Caco-2 (cell line): ENCODE measurements around the gene RAB5IF. TPM values are rescaled to one million over a fixed set of nuclear protein-coding genes. Genes with fewer than 3 reads are reported as not detected.

ENCODE experiments used
- BruUV-seq: library from RNA; stranded (reverse); fragments of 400-500 nt; replicated peaks from 2 replicates; lab custom pipeline; 2021; lab: Mats Ljungman, UMichigan
- CTCF ChIA-PET: fragments of 300-600 bp; sonication (Branson Sonifier 250); formaldehyde crosslinking; loops from one replicate; lab custom pipeline; 2022; ENCODE audit warnings: antibody characterized with exemption; lab: Charles Lee
- POLR2A ChIA-PET: fragments of 300-600 bp; sonication (Branson Sonifier 250); formaldehyde crosslinking; loops from one replicate; lab custom pipeline; 2022; ENCODE audit warnings: antibody characterized with exemption; lab: Charles Lee
- DNase-seq, 2 experiments: peaks; one replicate each; pipeline versions ENCODE4 v3.0.0 to v3.0.0-alpha.2; 2020 to 2022
- H3K27me3 ChIP-seq: replicated peaks from 2 replicates; pipeline ENCODE4 v1.6.0; 2011; ENCODE audit warnings: low read length; ENCODE audit not compliant: control insufficient read depth, insufficient read depth
- H3K36me3 ChIP-seq: 2 replicates; pipeline ENCODE4 v1.5.1; 2011; ENCODE audit warnings: low read length; ENCODE audit not compliant: control insufficient read depth, insufficient read depth
- H3K4me1 ChIP-seq: fragments of 250-450 bp; sonication (Bioruptor Pico); 2 replicates; pipeline ENCODE4 v1.5.1; 2020; ENCODE audit warnings: mild to moderate bottlenecking
- H3K4me3 ChIP-seq: 2 replicates; pipeline ENCODE4 v1.5.1; 2011; ENCODE audit warnings: low read depth, mild to moderate bottlenecking, control low read depth, low read length
- H3K9me3 ChIP-seq: fragments of 250-450 bp; sonication (Bioruptor Pico); 2 replicates; pipeline ENCODE4 v1.5.1; 2020; ENCODE audit warnings: mild to moderate bottlenecking, moderate library complexity
- H3K27ac Mint-ChIP-seq: one replicate; pipeline ENCODE4 v1.8.0; 2022; ENCODE audit warnings: mixed read lengths; ENCODE audit not compliant: unreplicated experiment
- H3K27me3 Mint-ChIP-seq: one replicate; pipeline ENCODE4 v1.8.0; 2022; ENCODE audit warnings: mixed read lengths; ENCODE audit not compliant: insufficient read depth, unreplicated experiment
- H3K36me3 Mint-ChIP-seq: one replicate; pipeline ENCODE4 v1.8.0; 2022; ENCODE audit warnings: mild to moderate bottlenecking, mixed read lengths; ENCODE audit not compliant: insufficient read depth, unreplicated experiment
- H3K4me1 Mint-ChIP-seq: one replicate; pipeline ENCODE4 v1.8.0; 2022; ENCODE audit warnings: low read depth, mixed read lengths; ENCODE audit not compliant: unreplicated experiment
- H3K4me3 Mint-ChIP-seq: one replicate; pipeline ENCODE4 v1.8.0; 2022; ENCODE audit warnings: mild to moderate bottlenecking, moderate library complexity, mixed read lengths; ENCODE audit not compliant: unreplicated experiment
- H3K9me3 Mint-ChIP-seq: one replicate; pipeline ENCODE4 v1.8.0; 2022; ENCODE audit warnings: mixed read lengths; ENCODE audit not compliant: unreplicated experiment
- CTCF ChIP-seq, 2 experiments: fragments of 200-600 bp in 1 of 2; IDR thresholded peaks; 1 replicate in 1 of 2; 2 replicates in 1 of 2; pipeline versions ENCODE4 v1.5.1 to v1.8.0; 2011 to 2022; ENCODE audit warnings: antibody characterized with exemption in 1 of 2, control low read depth in 1 of 2, inconsistent platforms in 1 of 2, low read depth in 1 of 2, low read length in 1 of 2, mild to moderate bottlenecking in 1 of 2, moderate library complexity in 1 of 2; ENCODE audit not compliant: insufficient read depth in 1 of 2, severe bottlenecking in 1 of 2, unreplicated experiment in 1 of 2
- intact Hi-C: fragments of 100-400 bp; cut with micrococcal nuclease; formaldehyde crosslinking; loops from one replicate; pipeline ENCODE4 v1.10.0; 2022; ENCODE audit not compliant: unreplicated experiment
- total RNA-seq: library from RNA; stranded (reverse); gene quantifications from 2 replicates; pipeline ENCODE4 v1.2.3, GENCODE V29; 2022

The RAB5IF gene
- total RNA-seq, 1 experiment from 2014 or later = 279 TPM

- intact Hi-C loops = loop anchor here (1.0 to 2.0 kb wide), 2 partner anchors 10 to 16 kb away; no protein-coding TSS in a partner anchor
- Histone ChIP-seq H3K27me3 (no peaks in the 10 kb centered on the region), H3K36me3 (0 out of 2 replicates have a peak, but pooled peaks cover 1% of the 10 kb centered on the region), H3K9me3 (no peaks in the 10 kb centered on the region), H3K4me3 (peak within 1 kb of the TSS; percentile 82), H3K4me1 (peaks cover 29% of the 10 kb centered on the region)
- Mint-ChIP-seq H3K9me3 (no peaks in the 10 kb centered on the region), H3K27me3 (no peaks in the 10 kb centered on the region), H3K4me1 (peaks cover 12% of the 10 kb centered on the region), H3K27ac (peak within 1 kb of the TSS; percentile 63), H3K4me3 (peak within 1 kb of the TSS; percentile 79), H3K36me3 (peaks cover 21% of the 10 kb centered on the region)
- no TSS peak for BruUV-seq
- POLR2A ChIA-PET = interaction anchor here (0.6 to 1.4 kb wide), 16 partner anchors 13 to 1118 kb away, joined by 3 to 16 read pairs (median 5); partner anchors contain the start of genes DSN1 and RAB5IF
- TF ChIP-seq CTCF (IDR thresholded peaks at IDR 0.05; ENCODE audit: insufficient read depth in 1 of 2, low read depth in 1 of 2, low read length in 1 of 2, severe bottlenecking in 1 of 2, unreplicated experiment in 1 of 2) = no peak
- DNase-seq = peak; percentile 96 to 99
- CTCF ChIA-PET = interaction anchor here (0.6 to 3.2 kb wide), 6 partner anchors 19 to 157 kb away, joined by 3 to 31 read pairs (median 4); partner anchors contain the start of gene RAB5IF
These were observed 32.3 kb upstream of the RAB5IF start, which contains the start of gene TGIF2 for GRCh38 chr20:36573103-36573797. TSS of gene TGIF2 (plus strand) at chr20:36573597. CDS start at chr20:36578775, 5,178 bp downstream.

- DNase-seq = peak in 1 of 2 experiments; percentile 64
- H3K27me3 Mint-ChIP-seq = no peaks in the 10 kb centered on the region
- H3K36me3 Mint-ChIP-seq = peaks cover 26% of the 10 kb centered on the region
- no peaks in the 10 kb centered on the region for H3K9me3 Mint-ChIP-seq
- CTCF ChIA-PET = interaction anchor here (0.6 to 3.2 kb wide), 5 partner anchors 14 to 157 kb away, joined by 4 to 31 read pairs (median 7); partner anchors contain the start of gene RAB5IF
- no peak for TF ChIP-seq CTCF (IDR thresholded peaks at IDR 0.05; ENCODE audit: insufficient read depth in 1 of 2, low read depth in 1 of 2, low read length in 1 of 2, severe bottlenecking in 1 of 2, unreplicated experiment in 1 of 2)
- peaks cover 6% of the 10 kb centered on the region; the same call in 1 of the 2 replicates for H3K36me3 ChIP-seq
- TSS peak; percentile 19 for BruUV-seq
- H3K27me3 ChIP-seq = no peaks in the 10 kb centered on the region
- peak overlapping the region; percentile 79 for H3K4me3 Mint-ChIP-seq
- peaks cover 12% of the 10 kb centered on the region for H3K4me1 Mint-ChIP-seq
- POLR2A ChIA-PET = interaction anchor here (1.0 to 1.4 kb wide), 7 partner anchors 14 to 1119 kb away, joined by 3 to 16 read pairs (median 4); partner anchors contain the start of genes DSN1 and RAB5IF
- H3K9me3 ChIP-seq = no peaks in the 10 kb centered on the region
- intact Hi-C loops = loop anchor here (1.0 to 2.0 kb wide), 2 partner anchors 11 to 17 kb away; no protein-coding TSS in a partner anchor
- no peak overlapping the region for H3K27ac Mint-ChIP-seq
- H3K4me3 ChIP-seq = peak overlapping the region; percentile 82
- peaks cover 29% of the 10 kb centered on the region for H3K4me1 ChIP-seq
These were observed 31.7 kb upstream of the RAB5IF start for GRCh38 chr20:36573798-36574365.
